Measurements from ENCODE around the gene FYN.

DNA sequence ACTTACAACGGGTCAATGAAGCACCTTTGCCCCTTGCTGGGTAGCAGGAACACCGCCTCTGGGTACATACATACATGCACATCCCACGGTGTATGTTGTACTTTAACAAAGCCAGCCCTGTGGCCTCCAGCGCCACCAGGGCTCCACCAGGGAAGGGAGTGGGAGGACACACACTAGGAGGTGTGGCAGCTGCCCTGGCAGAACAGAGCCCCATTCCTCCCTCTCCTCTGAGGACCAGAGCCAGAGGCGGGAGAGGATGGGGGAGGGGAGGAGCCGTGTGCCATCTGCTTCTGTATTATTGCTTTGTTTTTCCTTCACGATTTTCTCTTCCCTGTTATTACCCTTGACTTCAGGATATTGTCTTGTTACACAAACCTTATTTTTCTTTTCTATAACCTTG, 161.8 kb downstream of the FYN start:
- TF ChIP-seq POLR2AphosphoS5 (IDR thresholded peaks at IDR 0.05; ENCODE audit: insufficient read depth in 1 of 2, low read depth in 1 of 2): peak in 1 of 2 donors; percentile 51
- TF ChIP-seq, protein P1, sequence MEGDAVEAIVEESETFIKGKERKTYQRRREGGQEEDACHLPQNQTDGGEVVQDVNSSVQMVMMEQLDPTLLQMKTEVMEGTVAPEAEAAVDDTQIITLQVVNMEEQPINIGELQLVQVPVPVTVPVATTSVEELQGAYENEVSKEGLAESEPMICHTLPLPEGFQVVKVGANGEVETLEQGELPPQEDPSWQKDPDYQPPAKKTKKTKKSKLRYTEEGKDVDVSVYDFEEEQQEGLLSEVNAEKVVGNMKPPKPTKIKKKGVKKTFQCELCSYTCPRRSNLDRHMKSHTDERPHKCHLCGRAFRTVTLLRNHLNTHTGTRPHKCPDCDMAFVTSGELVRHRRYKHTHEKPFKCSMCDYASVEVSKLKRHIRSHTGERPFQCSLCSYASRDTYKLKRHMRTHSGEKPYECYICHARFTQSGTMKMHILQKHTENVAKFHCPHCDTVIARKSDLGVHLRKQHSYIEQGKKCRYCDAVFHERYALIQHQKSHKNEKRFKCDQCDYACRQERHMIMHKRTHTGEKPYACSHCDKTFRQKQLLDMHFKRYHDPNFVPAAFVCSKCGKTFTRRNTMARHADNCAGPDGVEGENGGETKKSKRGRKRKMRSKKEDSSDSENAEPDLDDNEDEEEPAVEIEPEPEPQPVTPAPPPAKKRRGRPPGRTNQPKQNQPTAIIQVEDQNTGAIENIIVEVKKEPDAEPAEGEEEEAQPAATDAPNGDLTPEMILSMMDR (IDR thresholded peaks at IDR 0.05): no peak

Data from vagina (tissue), 2 donors.